Cardiac fibroblast (primary cell): ENCODE measurements around the gene IL3.

Source experiments
- DNase-seq, 2 donors: peaks; one replicate each; pipeline versions ENCODE4 v3.0.0 to v3.0.0-alpha.2; 2010; ENCODE audit warnings: low read depth in 2 of 2
- H3K4me3 ChIP-seq, 2 donors: replicated peaks in 1 of 2; 1 replicate in 1 of 2; 2 replicates in 1 of 2; pipeline ENCODE4 v1.5.1; 2011; ENCODE audit warnings: low read depth in 2 of 2, low read length in 2 of 2, mild to moderate bottlenecking in 2 of 2, moderate library complexity in 1 of 2
- CTCF ChIP-seq: IDR thresholded peaks from one replicate; pipeline ENCODE4 v1.5.1; 2011; ENCODE audit warnings: low read depth, mild to moderate bottlenecking, low read length, inconsistent platforms

IL3 gene

DNA sequence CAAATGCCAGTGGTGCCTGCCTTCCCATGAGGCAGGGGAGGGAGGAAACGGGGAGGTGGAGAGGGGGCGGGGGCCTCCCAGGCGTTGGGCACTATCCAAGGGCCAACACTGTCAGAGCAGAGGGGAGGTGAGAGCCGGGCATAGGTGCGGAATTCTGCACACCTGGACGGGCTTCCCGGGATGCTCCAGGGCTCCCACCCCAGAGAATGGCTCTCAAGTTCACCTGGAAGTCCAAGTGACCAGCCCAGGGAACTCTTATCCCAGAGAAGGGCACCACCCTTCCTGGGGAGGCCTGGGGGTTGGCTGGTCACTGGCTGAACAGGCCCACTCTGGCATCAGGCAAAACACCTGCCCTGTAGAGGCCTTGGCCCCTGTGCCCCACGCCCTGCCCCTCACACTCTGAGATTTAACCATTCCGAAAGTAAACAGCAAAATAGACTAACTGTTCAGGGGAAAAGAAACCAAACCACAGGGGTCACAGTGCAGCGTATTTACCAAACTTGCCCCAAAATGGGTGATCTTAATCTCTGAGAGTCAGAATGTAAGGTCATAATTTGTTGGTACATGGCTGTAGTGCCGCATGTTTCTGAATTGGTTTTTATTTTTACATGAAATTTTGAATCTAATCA lies 15.9 kb downstream of the IL3 start:
- TF ChIP-seq CTCF = no peak
- no peak overlapping the region for H3K4me3 ChIP-seq
- no peak for DNase-seq

GRCh38 chr5:132076983-132077382 lies 16.5 kb downstream of the IL3 start:
- no peak overlapping the region for H3K4me3 ChIP-seq
- no peak for TF ChIP-seq CTCF
- no peak for DNase-seq

DNA sequence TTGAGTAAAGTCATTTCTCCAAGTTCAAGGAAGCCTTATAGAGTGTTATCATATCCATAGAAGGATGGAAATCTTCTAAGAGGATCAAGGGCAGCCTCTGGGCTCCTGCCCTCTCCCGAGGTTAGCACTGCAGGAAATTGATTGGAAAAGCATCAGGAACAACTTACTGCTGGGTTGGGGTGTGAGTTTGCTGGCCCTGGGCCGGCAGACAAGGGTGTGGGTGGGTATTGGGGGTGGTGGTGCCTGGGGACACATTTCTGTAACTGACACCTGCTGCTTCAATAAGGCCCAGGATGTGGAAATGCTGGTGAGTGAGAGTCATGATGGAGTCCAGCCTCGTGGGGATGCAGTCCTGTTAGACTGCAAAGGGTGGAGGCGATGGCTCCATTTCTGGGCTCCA lies 18.6 kb downstream of the IL3 start:
- TF ChIP-seq CTCF = no peak
- no peak overlapping the region for H3K4me3 ChIP-seq
- DNase-seq = no peak

DNA sequence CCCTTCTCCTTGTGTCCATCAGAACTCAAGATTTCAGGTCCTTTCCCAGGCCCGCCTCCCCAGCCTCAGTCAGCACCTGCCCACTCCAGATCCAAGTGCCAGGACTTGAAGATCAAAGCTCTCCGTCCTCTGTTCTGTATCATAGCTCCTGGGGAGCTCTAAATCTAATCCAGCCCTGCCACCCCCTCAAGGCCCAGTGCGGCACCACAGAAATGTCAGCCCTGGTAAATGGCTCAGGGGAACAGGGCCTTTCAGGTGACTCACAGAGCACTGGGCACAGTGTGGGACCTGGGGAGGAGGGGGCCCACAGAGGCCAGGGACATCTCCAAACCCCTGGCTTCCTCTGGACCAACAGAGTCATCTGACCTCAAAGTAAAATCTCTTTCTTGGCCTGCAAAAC lies 19.2 kb downstream of the IL3 start:
- no peak overlapping the region for H3K4me3 ChIP-seq
- DNase-seq = no peak
- TF ChIP-seq CTCF = no peak

DNA sequence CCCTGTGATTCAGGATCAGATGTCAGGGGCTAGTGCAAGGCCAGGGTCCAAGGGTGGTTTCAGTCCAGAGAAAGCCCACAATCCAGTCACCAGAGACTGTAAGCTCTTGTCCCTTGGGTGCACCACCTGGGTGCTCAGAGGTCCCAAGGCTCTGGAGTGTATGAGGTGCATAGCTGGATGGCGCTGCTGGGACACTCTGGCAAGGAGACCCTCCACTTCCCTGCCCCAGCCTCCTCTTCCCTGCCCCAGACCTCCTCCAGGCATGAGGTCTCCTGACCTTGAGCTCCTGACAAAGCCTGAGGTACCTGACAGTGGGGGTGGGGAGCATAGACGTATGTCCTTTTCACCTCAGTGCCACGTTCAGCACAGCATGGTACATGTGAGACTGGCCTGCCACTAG lies 20.1 kb downstream of the IL3 start:
- H3K4me3 ChIP-seq = no peak overlapping the region
- DNase-seq = no peak
- TF ChIP-seq CTCF = no peak

- no peak for DNase-seq
- TF ChIP-seq CTCF = no peak
- H3K4me3 ChIP-seq = no peak overlapping the region
These were observed 21.0 kb downstream of the IL3 start for GRCh38 chr5:132081458-132081857.

GRCh38 chr5:132082329-132083023 lies 22.0 kb downstream of the IL3 start:
- TF ChIP-seq CTCF = no peak
- no peak overlapping the region for H3K4me3 ChIP-seq
- no peak for DNase-seq
